ENCODE results near the gene TMEM38B. TPM values are rescaled to one million over a fixed set of nuclear protein-coding genes. Genes with fewer than 3 reads are reported as not detected.
"Not testable (repeated sequence)": the region's sequence is repeated elsewhere in the genome, so short reads cannot be mapped to it uniquely, and the experiment has no call there.

TMEM38B gene
- total RNA-seq, 1 experiment from 2014 or later: 22.6 TPM

DNA sequence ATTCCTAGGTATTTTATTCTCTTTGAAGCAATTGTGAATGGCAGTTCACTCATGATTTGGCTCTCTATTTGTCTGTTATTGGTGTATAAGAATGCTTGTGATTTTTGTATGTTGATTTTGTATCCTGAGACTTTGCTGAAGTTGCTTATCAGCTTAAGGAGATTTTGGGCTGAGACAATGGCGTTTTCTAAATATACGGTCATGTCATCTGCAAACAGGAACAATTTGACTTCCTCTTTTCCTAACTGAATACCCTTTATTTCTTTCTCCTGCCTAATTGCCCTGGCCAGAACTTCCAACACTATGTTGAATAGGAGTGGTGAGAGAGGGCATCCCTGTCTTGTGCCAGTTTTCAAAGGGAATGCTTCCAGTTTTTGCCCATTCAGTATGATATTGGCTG lies 92.5 kb downstream of the TMEM38B start:
- H3K27ac ChIP-seq (ENCODE audit: low read depth, low read length, poor library complexity, severe bottlenecking); BruUV-seq (replicated peaks); intact Hi-C loops (cut with micrococcal nuclease; ENCODE audit: unreplicated experiment); H3K27me3 ChIP-seq (replicated peaks; ENCODE audit: insufficient read depth, low read depth, low read length, poor library complexity); CTCF ChIA-PET; H3K4me1 ChIP-seq (ENCODE audit: insufficient read depth, low read length, poor library complexity, severe bottlenecking); DNase-seq (ENCODE audit: low spot score); H3K36me3 ChIP-seq (ENCODE audit: insufficient read depth, low read length, poor library complexity, severe bottlenecking); H3K4me3 ChIP-seq (ENCODE audit: low read depth, low read length, poor library complexity, severe bottlenecking); H3K9me3 ChIP-seq (ENCODE audit: low read depth, low read length, poor library complexity, severe bottlenecking); POLR2A ChIA-PET (ENCODE audit: low non-redundant PET): not testable (repeated sequence)

DNA sequence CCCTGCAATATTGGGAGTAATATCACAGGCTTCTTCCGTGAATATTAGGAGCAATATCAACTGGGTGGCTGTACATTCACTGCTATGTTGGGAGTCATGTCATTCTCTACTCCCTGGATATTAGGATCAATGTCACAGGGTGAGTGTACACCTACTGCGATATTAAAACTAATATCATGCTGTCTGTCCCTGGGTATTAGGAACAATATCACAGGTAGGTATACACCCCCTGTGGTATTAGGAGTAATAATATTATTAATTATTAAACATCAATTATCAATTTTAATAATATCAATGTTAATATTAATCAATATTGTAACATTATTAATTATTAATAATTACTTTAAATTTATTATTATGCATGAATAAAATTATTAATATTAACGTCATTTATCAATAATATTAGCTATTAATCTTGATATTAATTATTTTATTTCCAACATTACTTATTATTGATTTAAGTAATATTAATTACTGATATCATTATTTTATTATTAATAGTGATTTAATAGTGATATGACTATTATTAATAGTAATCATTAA lies 121.9 kb downstream of the TMEM38B start:
- POLR2A ChIA-PET (ENCODE audit: low non-redundant PET): no interaction called here
- no TSS peak for BruUV-seq (replicated peaks)
- no peak for TF ChIP-seq EZH2 (IDR thresholded peaks at IDR 0.05; ENCODE audit: borderline replicate concordance, low read depth, low read length, poor library complexity, severe bottlenecking)
- TF ChIP-seq, protein P1, sequence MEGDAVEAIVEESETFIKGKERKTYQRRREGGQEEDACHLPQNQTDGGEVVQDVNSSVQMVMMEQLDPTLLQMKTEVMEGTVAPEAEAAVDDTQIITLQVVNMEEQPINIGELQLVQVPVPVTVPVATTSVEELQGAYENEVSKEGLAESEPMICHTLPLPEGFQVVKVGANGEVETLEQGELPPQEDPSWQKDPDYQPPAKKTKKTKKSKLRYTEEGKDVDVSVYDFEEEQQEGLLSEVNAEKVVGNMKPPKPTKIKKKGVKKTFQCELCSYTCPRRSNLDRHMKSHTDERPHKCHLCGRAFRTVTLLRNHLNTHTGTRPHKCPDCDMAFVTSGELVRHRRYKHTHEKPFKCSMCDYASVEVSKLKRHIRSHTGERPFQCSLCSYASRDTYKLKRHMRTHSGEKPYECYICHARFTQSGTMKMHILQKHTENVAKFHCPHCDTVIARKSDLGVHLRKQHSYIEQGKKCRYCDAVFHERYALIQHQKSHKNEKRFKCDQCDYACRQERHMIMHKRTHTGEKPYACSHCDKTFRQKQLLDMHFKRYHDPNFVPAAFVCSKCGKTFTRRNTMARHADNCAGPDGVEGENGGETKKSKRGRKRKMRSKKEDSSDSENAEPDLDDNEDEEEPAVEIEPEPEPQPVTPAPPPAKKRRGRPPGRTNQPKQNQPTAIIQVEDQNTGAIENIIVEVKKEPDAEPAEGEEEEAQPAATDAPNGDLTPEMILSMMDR (conservative IDR thresholded peaks at IDR 0.05; ENCODE audit: low read depth, low read length): no peak
- no peaks in the 10 kb centered on the region for H3K4me1 ChIP-seq (ENCODE audit: insufficient read depth, low read length, poor library complexity, severe bottlenecking)
- DNase-seq (ENCODE audit: low spot score): no peak
- H3K4me3 ChIP-seq (ENCODE audit: low read depth, low read length, poor library complexity, severe bottlenecking): no peak overlapping the region
- no peaks in the 10 kb centered on the region for H3K36me3 ChIP-seq (ENCODE audit: insufficient read depth, low read length, poor library complexity, severe bottlenecking)
- no peaks in the 10 kb centered on the region for H3K27me3 ChIP-seq (replicated peaks; ENCODE audit: insufficient read depth, low read depth, low read length, poor library complexity)
- CTCF ChIA-PET: no interaction called here
- H3K27ac ChIP-seq (ENCODE audit: low read depth, low read length, poor library complexity, severe bottlenecking): no peak overlapping the region
- intact Hi-C loops (cut with micrococcal nuclease; ENCODE audit: unreplicated experiment): no loop called here
- H3K9me3 ChIP-seq (ENCODE audit: low read depth, low read length, poor library complexity, severe bottlenecking): no peaks in the 10 kb centered on the region

DNA sequence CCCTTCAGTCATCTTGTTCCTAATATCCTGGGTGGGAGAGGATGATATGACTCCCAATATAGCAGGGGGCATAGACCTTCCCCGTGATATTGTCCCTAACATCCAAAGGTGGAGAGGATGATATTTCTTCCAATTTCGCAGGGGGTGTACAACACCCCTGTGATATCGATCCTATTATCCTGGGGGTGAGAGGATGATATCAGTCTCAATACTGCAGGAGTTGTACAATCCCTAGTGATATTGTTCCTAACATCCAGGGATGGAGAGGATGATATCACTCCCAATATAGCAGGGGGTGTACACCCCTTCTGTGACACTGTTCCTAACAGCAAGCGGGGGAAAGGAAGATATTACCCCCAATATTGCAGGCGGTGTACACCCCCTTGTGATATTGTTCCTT lies 122.6 kb downstream of the TMEM38B start:
- ChIA-PET CTCF (no interaction called here), POLR2A (ENCODE audit: low non-redundant PET) (no interaction called here)
- Histone ChIP-seq H3K9me3 (ENCODE audit: low read depth, low read length, poor library complexity, severe bottlenecking) (no peaks in the 10 kb centered on the region), H3K4me1 (ENCODE audit: insufficient read depth, low read length, poor library complexity, severe bottlenecking) (no peaks in the 10 kb centered on the region), H3K4me3 (ENCODE audit: low read depth, low read length, poor library complexity, severe bottlenecking) (no peak overlapping the region), H3K27ac (ENCODE audit: low read depth, low read length, poor library complexity, severe bottlenecking) (no peak overlapping the region), H3K27me3 (replicated peaks; ENCODE audit: insufficient read depth, low read depth, low read length, poor library complexity) (no peaks in the 10 kb centered on the region), H3K36me3 (ENCODE audit: insufficient read depth, low read length, poor library complexity, severe bottlenecking) (no peaks in the 10 kb centered on the region)
- no peak for DNase-seq (ENCODE audit: low spot score)
- intact Hi-C loops (cut with micrococcal nuclease; ENCODE audit: unreplicated experiment): no loop called here
- no TSS peak for BruUV-seq (replicated peaks)
- no peak for TF ChIP-seq EZH2 (IDR thresholded peaks at IDR 0.05; ENCODE audit: borderline replicate concordance, low read depth, low read length, poor library complexity, severe bottlenecking)
- TF ChIP-seq, protein P1 (conservative IDR thresholded peaks at IDR 0.05; ENCODE audit: low read depth, low read length): no peak

DNA sequence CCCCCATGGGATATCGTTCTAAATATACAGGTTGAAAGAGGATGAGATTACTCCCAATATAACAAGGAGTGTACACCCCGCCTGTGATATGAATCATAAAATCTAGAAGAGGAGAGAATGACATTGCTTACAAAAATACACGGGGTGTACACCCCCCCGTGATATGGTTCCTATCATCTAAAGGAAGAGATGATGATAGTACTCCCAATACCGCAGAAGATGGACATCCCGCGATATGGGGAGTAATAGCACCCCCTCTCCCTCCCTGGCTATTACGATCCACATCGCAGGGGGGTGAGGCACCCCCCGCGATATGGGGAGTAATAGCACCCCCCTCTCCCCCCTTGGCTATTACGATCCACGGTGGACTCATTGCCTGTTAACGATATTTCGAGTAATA lies 124.6 kb downstream of the TMEM38B start:
- no peak for DNase-seq (ENCODE audit: low spot score)
- ChIA-PET POLR2A (ENCODE audit: low non-redundant PET) (no interaction called here), CTCF (no interaction called here)
- H3K4me1 ChIP-seq (ENCODE audit: insufficient read depth, low read length, poor library complexity, severe bottlenecking): no peaks in the 10 kb centered on the region
- intact Hi-C loops (cut with micrococcal nuclease; ENCODE audit: unreplicated experiment): no loop called here
- H3K36me3 ChIP-seq (ENCODE audit: insufficient read depth, low read length, poor library complexity, severe bottlenecking): no peaks in the 10 kb centered on the region
- H3K27me3 ChIP-seq (replicated peaks; ENCODE audit: insufficient read depth, low read depth, low read length, poor library complexity): no peaks in the 10 kb centered on the region
- H3K4me3 ChIP-seq (ENCODE audit: low read depth, low read length, poor library complexity, severe bottlenecking): no peak overlapping the region
- no peak for TF ChIP-seq EZH2 (IDR thresholded peaks at IDR 0.05; ENCODE audit: borderline replicate concordance, low read depth, low read length, poor library complexity, severe bottlenecking)
- TF ChIP-seq, protein P1 (conservative IDR thresholded peaks at IDR 0.05; ENCODE audit: low read depth, low read length): no peak
- no TSS peak for BruUV-seq (replicated peaks)
- H3K9me3 ChIP-seq (ENCODE audit: low read depth, low read length, poor library complexity, severe bottlenecking): no peaks in the 10 kb centered on the region
- H3K27ac ChIP-seq (ENCODE audit: low read depth, low read length, poor library complexity, severe bottlenecking): no peak overlapping the region
